HG02970 (cell line): Measurements from ENCODE around the gene FCHSD1.
"Not testable (repeated sequence)": the region's sequence is repeated elsewhere in the genome, so short reads cannot be mapped to it uniquely, and the experiment has no call there.

ENCODE experiments used
- ATAC-seq: cut with Tn5 transposase; IDR thresholded peaks from one replicate; pipeline ENCODE4 v1.9.1; 2021; ENCODE audit warnings: mild to moderate bottlenecking, moderate library complexity, moderate number of reproducible peaks; ENCODE audit not compliant: unreplicated experiment, low FRiP score

Gene FCHSD1

GRCh38 chr5:141618030-141618803, 33.0 kb downstream of the FCHSD1 start:
- ATAC-seq, result peak; percentile 30

GRCh38 chr5:141617682-141618029, 33.6 kb downstream of the FCHSD1 start:
- ATAC-seq, result no peak

- ATAC-seq, result no peak
Observed at GRCh38 chr5:141617128-141617527, 34.1 kb downstream of the FCHSD1 start.

- no peak for ATAC-seq
Observed at GRCh38 chr5:141615991-141616720, 35.1 kb downstream of the FCHSD1 start.

DNA sequence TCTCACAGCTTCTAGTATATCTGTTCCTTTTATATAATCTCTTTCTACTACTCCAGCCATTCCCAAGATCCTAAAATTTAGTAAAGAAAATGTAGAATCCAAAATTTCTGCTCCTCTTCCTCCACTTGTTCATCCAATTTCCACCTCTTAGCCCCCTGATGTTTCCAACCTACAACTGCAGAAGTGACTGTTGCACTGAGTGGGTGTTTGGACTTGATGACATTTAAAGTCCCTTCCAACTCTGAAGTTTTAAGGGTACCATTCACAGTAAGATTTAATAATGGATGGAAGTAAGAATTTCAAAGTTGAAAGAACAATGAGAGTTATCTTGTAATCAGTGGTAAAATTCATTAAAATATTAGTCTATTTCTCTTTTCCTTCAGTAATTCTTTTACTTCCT, 37.9 kb downstream of the FCHSD1 start:
- no peak for ATAC-seq

DNA sequence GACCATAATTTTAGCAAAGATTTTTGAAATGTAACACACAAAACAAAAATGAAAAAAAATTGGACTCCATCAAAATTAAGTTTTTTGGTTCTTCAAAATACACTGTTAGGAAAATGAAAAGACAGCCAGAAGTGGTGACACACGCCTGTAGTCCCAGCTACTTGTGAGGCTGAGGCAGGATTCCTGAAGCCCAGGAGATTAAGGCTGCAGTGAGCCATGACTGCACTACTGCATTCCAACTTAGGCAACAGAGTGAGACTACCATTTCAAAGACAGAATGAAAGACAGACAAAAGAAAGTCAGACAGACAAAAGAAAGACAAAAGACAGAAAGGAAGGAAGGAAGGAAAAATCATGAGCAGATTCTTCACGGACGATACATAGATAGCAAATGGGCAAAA, 39.9 kb downstream of the FCHSD1 start:
- ATAC-seq, result no peak

DNA sequence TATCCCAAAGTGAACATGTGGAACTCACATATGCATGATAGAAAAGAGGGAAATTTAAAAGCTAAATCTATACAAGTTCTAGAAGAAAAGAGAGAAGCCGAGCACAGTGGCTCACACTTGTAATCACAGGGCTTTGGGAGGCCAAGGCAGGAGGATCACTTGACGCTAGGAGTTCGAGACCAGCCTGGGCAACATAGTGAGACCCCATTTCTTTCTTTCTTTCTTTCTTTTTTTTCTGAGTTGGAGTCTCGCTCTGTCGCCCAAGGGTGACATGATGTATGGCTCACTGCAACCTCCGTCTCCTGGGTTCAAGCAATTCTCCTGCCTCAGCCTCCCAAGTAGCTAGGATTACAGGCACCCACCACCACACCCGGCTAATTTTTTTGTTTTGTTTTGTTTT, 41.3 kb downstream of the FCHSD1 start:
- ATAC-seq, result not testable (repeated sequence)

DNA sequence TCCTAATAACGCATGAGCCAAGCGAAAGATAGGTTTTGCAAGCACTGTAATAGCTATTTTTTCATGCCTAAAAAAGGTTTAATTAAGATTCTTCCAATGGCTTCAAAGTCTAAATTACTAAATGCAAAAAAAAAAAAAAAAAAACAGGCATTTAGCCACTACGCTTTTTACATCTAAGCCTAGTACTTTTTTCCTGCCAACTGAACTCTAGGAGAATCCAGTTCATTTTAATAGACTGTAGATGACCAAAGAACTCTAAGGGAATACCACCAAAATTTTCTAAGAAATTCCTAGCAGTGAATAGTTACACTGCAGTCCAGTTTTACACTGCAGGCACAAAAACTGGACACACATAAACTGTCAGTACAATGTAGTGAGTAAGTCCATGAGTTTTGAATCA, 42.2 kb downstream of the FCHSD1 start:
- ATAC-seq, result no peak

DNA sequence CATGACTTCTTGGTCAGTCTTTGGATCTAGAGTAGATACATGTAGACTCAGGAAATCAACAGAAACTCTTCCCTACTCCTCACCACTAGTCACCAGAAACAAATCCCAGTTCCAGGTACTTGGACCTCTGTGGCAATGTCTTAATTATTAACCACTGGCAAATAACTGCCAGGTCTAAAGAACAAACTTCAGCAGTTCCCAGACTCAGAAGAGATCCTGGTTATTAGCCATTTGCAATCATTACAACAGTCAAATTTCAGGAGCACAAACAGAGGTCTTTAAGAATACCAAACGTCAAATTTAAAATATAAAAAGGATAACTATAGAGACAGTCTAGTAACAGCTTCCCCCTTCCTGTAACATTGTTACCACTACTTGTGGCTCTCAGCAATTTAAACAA, 42.7 kb downstream of the FCHSD1 start:
- ATAC-seq, result no peak

DNA sequence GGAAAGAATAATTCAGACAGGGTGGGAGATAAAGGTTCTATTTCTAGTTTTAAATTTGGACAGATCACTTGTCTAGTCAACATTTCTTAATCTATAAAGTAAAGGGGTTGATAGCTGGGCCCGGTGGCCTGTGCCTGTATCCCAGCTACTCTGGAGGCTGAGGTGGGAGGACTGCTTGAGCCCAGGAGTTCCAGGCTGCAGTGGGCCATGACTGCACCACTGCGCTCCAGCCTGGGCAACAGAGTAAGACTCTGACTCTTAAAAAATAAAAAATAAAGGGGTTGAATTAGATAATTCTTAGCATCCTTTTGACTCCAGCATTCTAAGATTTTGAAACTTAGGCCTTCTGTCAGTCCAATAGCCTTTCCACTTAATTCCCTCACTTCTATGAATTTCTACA, 43.2 kb downstream of the FCHSD1 start:
- no peak for ATAC-seq

DNA sequence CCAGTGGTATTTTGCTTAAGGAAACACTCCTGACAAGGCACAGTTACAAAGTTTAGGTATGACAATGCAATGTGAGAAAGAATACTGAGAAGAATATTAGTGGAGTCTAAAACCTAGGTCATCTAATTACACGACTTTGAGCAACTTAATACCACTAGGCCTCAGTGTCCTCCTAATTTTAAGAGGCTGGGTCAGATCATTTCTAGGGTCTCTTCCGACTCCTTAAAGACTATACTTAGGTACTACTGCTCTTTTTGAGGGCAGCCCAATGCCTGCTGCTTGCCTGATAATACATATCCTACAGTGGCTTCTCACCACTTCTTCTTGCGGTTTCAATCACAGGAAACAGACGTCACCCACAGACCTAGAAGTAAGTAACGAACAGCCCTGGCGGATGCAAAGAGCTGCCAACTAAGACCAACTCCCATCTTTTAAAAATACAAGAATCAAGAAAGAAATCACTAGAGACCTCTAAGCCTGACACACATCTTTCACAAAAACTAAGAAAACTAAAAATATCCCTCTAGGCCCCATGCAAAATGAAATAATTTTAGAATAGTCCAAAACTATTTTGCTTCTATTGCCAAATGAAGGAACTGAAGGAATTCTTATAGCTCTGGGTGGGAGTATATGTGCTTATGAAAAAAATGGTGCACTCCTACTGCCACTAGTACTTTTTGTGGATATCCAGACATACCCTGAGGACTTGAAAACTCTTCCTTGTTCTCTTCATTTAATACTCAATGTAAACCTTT, 45.5 kb downstream of the FCHSD1 start:
- ATAC-seq, result peak; percentile 86

DNA sequence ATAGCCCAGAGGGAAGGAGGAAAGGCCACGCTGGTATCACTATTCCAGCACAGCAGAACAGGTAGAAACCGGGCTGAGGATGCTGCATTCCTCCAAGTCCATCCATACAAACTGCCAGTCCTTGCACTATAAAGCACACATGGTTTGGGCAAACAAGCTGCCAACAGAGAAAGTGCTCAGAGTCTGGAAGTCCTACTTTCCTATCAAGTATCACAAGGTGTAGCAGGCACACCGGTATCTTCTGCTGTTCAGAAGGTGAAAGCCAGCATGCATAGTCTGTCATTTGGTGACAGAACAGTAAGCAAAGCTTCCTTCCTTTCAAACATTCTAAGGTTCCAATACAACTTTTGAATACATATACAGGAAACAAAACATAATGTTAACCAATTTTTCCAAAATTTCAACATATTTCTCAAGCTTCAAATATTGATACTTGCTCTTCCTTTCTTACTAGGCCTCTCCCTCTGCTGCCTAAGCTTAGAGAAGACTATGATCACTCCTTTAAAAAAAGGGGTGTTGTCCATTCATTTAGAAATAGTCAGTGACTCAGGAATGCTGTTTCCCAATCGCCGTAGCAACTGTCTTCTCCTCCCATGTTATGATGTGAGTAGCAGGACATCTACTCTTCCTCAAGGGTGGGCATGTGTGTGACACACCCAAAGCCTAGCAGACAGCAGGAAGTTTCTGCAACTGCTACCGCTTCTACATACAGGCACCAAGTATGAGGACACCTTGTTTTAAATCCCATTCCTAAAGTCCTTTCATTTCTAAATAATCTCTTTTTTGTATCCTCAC, 47.1 kb downstream of the FCHSD1 start:
- no peak for ATAC-seq

- ATAC-seq, result no peak
Observed at GRCh38 chr5:141602606-141603005, 48.6 kb downstream of the FCHSD1 start.

GRCh38 chr5:141598391-141599345, 52.5 kb downstream of the FCHSD1 start:
- ATAC-seq, result no peak

DNA sequence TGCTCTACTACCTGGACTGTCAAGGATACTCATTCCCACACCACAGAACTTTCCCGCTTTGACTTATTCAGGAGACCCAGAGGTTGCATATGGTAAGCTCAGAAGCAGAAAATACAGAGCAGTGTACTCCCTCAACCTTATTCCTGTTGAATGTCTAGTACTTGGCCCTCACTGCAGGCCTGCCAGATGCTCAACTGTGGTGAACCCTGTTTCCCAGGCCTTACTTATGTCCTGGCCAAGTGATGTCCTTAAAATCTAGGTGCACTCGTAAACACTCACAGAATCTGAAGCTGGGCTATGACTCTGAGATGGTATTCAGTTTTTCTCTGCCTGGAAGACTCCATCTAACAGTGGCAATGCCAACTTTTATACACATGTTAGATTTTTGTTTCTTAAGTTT, 53.4 kb downstream of the FCHSD1 start:
- no peak for ATAC-seq

GRCh38 chr5:141597394-141597793, 53.8 kb downstream of the FCHSD1 start:
- no peak for ATAC-seq

GRCh38 chr5:141596867-141597266, 54.4 kb downstream of the FCHSD1 start:
- no peak for ATAC-seq

DNA sequence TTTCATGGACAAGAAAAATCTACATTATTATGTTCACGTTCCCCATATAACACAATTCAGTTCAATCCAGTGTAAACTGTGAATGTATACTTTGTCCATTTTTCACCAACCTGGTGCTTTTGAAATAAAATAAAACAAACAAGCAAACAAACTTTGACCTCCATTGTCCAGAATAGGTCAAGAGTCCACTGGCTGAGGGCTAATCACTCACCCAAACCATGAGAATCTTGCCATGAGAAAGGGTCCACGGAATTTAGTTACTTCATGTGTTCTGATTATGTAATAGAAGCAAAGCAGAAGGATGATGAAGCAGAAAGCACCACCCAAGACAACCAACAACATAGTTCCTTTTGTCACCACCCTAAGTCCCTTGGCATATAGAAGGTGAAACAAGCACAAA, 61.1 kb downstream of the FCHSD1 start:
- ATAC-seq, result no peak
